ENCODE results near the gene OGFOD2.

DNA sequence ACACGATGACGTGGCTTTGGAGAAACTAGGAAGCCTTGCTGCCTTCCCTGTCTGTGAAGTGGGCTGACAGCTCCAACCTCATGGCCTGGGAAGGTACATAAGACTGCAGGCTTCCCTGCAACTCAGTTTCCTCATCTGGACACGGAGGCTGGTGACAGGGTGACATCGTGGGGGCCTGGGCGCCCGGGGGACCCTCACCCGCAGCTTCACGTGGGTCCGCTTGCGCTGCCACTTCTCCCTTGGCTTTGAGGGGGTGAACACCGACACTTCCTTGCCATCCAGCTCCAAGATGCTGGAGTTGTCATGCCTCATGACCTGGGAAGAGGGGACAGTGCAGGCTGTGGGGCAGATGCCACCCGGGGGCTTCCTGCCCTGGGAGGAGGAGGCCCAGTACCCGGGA is 13.0 kb downstream of the OGFOD2 start:
- TF ChIP-seq, protein P1, sequence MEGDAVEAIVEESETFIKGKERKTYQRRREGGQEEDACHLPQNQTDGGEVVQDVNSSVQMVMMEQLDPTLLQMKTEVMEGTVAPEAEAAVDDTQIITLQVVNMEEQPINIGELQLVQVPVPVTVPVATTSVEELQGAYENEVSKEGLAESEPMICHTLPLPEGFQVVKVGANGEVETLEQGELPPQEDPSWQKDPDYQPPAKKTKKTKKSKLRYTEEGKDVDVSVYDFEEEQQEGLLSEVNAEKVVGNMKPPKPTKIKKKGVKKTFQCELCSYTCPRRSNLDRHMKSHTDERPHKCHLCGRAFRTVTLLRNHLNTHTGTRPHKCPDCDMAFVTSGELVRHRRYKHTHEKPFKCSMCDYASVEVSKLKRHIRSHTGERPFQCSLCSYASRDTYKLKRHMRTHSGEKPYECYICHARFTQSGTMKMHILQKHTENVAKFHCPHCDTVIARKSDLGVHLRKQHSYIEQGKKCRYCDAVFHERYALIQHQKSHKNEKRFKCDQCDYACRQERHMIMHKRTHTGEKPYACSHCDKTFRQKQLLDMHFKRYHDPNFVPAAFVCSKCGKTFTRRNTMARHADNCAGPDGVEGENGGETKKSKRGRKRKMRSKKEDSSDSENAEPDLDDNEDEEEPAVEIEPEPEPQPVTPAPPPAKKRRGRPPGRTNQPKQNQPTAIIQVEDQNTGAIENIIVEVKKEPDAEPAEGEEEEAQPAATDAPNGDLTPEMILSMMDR (conservative IDR thresholded peaks at IDR 0.05): no peak
- TF ChIP-seq ZFX (IDR thresholded peaks at IDR 0.05): no peak
